Gastrocnemius medialis (tissue), 4 donors: ENCODE data around the gene TPCN1.

ENCODE experiments used
- POLR2A ChIP-seq, 2 donors: fragments of 450-650 bp; IDR thresholded peaks; one replicate each; pipeline ENCODE4 v1.6.1; 2017; ENCODE audit warnings: antibody characterized with exemption in 2 of 2, mild to moderate bottlenecking in 2 of 2, moderate library complexity in 2 of 2
- TF ChIP-seq, protein P1 (sequence below), 5 experiments: fragments of 450-650 bp in 3 of 5; fragments of 200-600 bp in 2 of 5; sonication (generic) in 2 of 5; IDR thresholded peaks in 4 of 5; conservative IDR thresholded peaks in 1 of 5; 1 replicate in 4 of 5; 2 replicates in 1 of 5; pipeline ENCODE4 v1.5.1; 2016 to 2019; ENCODE audit warnings: antibody characterized with exemption in 5 of 5, mild to moderate bottlenecking in 3 of 5, moderate library complexity in 3 of 5

DNA sequence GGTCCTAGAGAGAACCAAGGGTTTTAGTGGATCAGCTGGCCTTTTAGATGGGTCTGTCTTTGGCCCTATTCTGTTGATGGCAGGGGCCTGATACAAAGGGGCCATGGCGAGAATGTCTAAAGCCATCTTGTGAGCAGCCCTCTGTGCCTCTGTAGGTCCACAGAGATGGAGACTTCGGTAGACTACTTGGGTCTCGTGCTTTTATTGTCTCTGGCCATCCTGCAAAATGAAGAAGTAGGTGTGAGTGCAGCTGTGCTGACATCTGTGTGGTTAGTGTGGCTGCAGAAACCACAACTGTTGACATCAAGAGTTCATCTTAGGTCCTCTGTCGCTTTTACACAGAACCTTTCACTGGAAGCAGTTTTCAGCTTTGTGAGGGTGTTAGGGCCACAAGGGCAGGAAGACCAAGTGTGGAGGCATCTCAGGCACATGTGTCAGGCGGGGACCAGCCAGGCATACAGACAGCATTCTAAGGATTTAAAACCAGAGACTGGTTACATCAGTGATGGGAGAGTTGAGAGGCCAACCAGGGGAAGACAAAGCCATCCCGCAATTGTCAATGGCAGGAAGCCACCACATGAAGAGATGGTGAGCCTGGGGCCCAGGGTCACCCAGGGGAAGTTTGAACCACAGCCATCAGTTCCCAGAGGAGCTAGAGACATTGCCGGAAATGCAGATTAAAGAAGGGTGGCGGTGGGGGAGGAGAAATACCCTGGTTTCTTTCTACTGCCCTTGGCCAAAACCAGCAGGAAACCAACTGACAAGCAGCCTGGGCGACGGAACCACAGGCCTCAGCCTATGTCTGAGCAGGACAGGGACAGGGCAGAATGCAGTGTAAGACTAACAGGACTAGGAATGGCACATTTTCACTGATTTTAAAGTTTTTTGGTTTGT, 13.0 kb upstream of the TPCN1 start:
- TF ChIP-seq, protein P1, sequence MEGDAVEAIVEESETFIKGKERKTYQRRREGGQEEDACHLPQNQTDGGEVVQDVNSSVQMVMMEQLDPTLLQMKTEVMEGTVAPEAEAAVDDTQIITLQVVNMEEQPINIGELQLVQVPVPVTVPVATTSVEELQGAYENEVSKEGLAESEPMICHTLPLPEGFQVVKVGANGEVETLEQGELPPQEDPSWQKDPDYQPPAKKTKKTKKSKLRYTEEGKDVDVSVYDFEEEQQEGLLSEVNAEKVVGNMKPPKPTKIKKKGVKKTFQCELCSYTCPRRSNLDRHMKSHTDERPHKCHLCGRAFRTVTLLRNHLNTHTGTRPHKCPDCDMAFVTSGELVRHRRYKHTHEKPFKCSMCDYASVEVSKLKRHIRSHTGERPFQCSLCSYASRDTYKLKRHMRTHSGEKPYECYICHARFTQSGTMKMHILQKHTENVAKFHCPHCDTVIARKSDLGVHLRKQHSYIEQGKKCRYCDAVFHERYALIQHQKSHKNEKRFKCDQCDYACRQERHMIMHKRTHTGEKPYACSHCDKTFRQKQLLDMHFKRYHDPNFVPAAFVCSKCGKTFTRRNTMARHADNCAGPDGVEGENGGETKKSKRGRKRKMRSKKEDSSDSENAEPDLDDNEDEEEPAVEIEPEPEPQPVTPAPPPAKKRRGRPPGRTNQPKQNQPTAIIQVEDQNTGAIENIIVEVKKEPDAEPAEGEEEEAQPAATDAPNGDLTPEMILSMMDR (IDR thresholded peaks at IDR 0.05 in 4 of 5, conservative IDR thresholded peaks at IDR 0.05 in 1 of 5), result no peak
- no peak for TF ChIP-seq POLR2A (IDR thresholded peaks at IDR 0.05)
